Transverse colon (tissue), 3 donors: ENCODE measurements around the gene RAI1.

ENCODE experiments used
- CTCF ChIP-seq, 5 experiments: fragments of 200-600 bp in 3 of 5; fragments of 450-650 bp in 2 of 5; sonication (generic) in 3 of 5; IDR thresholded peaks; 1 replicate in 2 of 5; 2 replicates in 3 of 5; pipeline ENCODE4 v1.5.1; 2016 to 2017; ENCODE audit warnings: antibody characterized with exemption in 5 of 5, inconsistent platforms in 3 of 5, mild to moderate bottlenecking in 2 of 5, moderate library complexity in 1 of 5
- EP300 ChIP-seq: sonication (generic); formaldehyde crosslinking; IDR thresholded peaks from one replicate; pipeline ENCODE4 v1.6.1; 2017; ENCODE audit warnings: antibody characterized with exemption, low read depth

GRCh38 chr17:17754719-17755686 is 73.7 kb downstream of the RAI1 start:
- TF ChIP-seq EP300 (no peak), CTCF (IDR thresholded peaks at IDR 0.05) (no peak)
